Astrocyte of the spinal cord (primary cell): ENCODE measurements around the gene SCN2A.
"Not testable (repeated sequence)": the region's sequence is repeated elsewhere in the genome, so short reads cannot be mapped to it uniquely, and the experiment has no call there.

Source experiments
- DNase-seq: peaks from one replicate; pipeline ENCODE4 v3.0.0; 2011; ENCODE audit warnings: low read depth, low spot score
- H3K4me3 ChIP-seq: 2 replicates; pipeline ENCODE4 v1.5.1; 2011; ENCODE audit warnings: low read depth, mild to moderate bottlenecking, low read length, moderate library complexity
- CTCF ChIP-seq: IDR thresholded peaks from 2 replicates; pipeline ENCODE4 v1.5.1; 2012; ENCODE audit warnings: low read depth, mild to moderate bottlenecking, low read length, inconsistent platforms
- in situ Hi-C: cut with HindIII; loops from 2 replicates; pipeline ENCODE4 v1.10.0; 2017; ENCODE audit warnings: low sequenced_read_pairs

SCN2A gene

GRCh38 chr2:165240916-165241315 is 1.7 kb downstream of the SCN2A start:
- DNase-seq, result no peak
- TF ChIP-seq CTCF, result no peak
- in situ Hi-C loops, result no loop called here
- no peak overlapping the region for H3K4me3 ChIP-seq

- no peak for TF ChIP-seq CTCF
Observed at GRCh38 chr2:165245081-165245793, 6.0 kb downstream of the SCN2A start.

GRCh38 chr2:165248238-165248637 is 9.0 kb downstream of the SCN2A start:
- in situ Hi-C loops, result no loop called here
- DNase-seq, result no peak
- no peak for TF ChIP-seq CTCF
- H3K4me3 ChIP-seq, result no peak overlapping the region

More at GRCh38 chr2:165245081-165245793, 6.0 kb downstream of the SCN2A start:
- H3K4me3 ChIP-seq, result no peak overlapping the region
- in situ Hi-C loops, result no loop called here
- DNase-seq, result no peak

GRCh38 chr2:165251366-165251765 is 12.2 kb downstream of the SCN2A start:
- no peak overlapping the region for H3K4me3 ChIP-seq
- TF ChIP-seq CTCF, result no peak
- in situ Hi-C loops, result no loop called here
- no peak for DNase-seq

- in situ Hi-C loops, result no loop called here
- no peak for TF ChIP-seq CTCF
Observed at GRCh38 chr2:165253178-165253577, 14.0 kb downstream of the SCN2A start.

GRCh38 chr2:165256618-165257017 is 17.4 kb downstream of the SCN2A start:
- TF ChIP-seq CTCF, result no peak
- no peak overlapping the region for H3K4me3 ChIP-seq
- no peak for DNase-seq
- in situ Hi-C loops, result no loop called here

More at GRCh38 chr2:165253178-165253577, 14.0 kb downstream of the SCN2A start:
- no peak overlapping the region for H3K4me3 ChIP-seq
- DNase-seq, result no peak

GRCh38 chr2:165260347-165260746 is 21.1 kb downstream of the SCN2A start:
- H3K4me3 ChIP-seq, in situ Hi-C loops, DNase-seq: not testable (repeated sequence)
